Activated gamma-delta T cell treated with Interleukin-2 at 50 U/mL for 16 hours (primary cell): ENCODE data around the gene RNF220.

ENCODE experiments used
- DNase-seq: peaks from one replicate; pipeline ENCODE4 v3.0.0-alpha.2; 2020

The RNF220 gene

DNA sequence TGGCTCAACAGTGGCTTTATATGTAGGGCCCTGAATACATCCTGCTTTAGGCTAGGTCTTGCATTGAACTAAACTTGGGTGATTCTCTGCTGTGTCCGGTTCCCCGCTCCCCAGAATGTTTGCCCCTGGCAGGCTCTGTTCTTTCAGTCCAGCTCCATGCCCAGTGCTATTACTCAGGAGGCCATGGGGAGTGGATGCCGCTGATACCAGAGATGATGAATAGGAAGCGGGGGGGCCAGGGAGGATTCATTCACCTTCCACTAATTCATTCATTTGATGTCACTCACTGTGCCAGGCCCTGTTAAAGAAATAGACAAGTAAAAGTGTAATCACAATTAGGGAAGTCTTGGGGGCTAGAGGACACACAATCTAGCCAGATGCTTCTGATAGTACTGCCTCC, 185.4 kb downstream of the RNF220 start:
- no peak for DNase-seq

DNA sequence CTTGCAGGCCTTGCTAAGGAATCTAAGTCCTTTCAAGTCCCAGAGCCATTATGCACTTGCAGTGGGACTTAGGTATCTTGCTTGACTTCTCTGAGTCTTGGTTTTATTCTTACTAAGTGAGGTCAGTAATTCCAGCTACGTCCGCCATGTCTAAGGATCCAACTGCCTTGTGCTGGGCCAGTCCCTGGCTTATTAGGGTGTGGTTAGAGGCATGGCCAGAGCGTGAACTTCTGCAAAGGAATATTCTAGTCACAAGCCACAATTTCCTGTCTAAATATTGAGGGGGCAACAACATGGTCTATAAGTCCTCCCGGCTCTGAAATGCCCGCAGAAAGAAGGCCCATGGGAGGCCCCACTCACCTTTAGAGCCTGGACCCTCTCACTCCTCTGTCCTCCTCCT, 186.3 kb downstream of the RNF220 start:
- no peak for DNase-seq

DNA sequence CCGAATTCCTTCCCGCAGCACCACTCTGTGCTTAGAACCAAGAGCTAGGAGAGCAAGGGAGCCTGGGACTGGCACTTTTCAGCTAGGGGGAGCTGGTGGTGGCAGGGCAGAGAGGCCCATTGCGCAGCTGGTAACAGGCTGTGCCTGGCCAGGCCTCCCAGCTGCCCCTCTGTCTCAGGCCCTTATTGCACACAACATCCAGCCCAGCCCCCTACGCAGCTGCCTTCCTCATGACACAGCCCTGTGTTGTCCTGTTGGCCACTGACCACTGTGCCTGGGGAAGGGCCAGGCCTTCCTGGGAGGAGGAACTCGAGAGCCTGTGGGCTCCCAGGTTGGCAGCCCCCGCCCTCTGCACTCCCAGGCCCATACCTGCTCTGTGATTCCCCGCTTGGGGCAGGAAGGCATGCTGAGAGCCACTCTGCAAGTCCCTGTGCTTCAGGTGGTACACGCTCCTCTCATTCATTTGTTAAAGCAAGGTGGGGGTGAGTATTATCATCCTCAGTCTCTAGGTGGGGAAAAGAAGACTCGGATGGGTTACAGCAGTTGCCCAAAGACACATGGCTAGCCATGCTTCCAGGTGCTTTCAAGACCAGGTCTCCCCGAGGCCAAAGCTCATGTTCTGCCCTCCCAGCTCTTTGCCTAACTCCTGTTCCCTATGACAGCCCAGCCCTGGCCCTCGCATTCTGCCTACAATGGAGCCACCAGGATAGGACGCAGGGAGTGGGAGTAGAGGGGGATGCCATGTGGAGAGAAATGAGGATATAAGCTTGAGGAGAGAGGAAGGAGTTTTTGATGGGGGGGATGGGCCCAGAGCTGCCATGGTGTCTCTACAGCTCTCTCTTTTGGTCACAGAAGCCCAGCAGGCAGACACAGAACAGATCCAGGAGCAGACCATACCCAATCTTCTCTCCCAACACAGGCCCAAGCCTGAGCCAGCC, 187.4 kb downstream of the RNF220 start:
- DNase-seq, result no peak

DNA sequence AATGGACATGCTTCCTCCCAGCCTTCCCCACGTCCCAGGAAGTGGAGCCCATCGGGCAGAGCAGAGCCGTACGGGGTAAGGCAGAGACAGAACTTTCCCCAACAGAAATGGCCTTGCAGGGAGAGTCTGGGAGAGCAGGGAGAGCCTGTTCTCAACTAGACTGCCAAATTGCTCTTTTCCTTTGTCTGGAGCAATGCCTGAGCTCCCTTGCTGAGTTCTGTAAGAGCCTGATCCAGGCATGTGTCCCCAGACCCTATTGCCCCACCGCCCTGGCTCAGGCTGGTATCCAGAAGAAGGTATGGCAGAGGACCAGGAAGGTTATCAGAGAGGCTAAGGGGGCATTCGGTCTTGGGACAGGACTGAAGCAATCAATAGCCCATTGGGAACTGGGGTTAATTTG, 189.3 kb downstream of the RNF220 start:
- no peak for DNase-seq

DNA sequence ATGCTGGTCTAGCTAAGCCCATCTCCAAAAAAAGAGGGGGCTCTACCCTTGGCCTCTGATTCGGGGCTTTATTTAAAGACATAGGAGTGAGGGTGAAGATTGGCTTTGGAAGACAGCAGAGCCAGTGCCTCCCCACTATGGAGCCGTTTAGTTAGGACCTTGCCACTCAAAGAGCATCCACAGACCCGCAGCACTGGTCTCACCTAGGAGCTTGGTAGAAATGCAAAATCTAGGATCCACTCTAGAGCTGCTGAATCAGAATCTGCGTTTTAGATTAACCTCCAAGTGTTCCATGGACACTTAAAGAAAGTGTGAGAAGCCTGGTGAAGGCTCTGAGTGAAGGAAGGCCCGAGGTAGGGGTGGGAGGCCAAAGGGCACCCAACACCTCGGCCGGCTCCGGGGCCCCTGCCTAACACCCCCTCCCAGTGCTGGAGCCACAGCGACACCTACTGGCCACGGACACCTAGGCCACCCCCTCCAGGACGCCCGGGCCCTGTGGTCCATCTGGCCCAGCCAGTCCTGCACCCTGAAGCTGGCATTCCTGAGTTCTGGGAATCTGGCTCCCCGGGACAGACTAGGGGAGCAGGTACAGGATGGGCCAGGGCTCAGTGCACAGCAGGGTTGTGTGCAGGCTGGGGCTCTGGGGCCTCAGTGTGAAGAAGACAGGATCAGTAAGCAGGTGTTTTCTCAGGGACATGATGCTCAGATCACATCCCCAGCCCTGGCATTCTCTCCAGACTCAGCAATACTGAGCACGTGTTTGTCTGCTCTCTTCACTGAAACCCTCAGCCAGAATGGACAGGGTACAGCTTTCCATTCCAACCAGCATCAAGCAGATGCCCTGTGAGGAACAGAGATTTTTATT, 190.0 kb downstream of the RNF220 start:
- peak; percentile 78 for DNase-seq

DNA sequence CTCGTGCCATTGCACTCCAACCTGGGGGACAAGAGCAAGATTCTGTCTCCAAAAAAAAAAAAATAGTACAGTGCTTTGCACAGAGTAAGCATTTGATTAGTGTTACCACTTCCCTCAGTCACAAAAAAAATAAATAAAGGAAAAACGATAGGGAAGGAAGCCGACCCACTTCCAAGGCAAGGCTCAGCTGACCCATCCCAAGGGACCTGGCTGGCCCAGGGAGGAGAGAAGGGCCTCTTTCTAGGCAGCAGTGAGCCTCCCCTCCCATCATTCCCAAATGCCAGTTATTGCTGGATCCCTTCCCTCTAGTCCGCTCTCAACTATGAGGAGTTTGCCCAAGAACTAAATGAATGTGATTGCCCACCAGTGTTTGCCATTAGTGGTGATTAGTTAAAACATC, 191.5 kb downstream of the RNF220 start:
- DNase-seq, result no peak

DNA sequence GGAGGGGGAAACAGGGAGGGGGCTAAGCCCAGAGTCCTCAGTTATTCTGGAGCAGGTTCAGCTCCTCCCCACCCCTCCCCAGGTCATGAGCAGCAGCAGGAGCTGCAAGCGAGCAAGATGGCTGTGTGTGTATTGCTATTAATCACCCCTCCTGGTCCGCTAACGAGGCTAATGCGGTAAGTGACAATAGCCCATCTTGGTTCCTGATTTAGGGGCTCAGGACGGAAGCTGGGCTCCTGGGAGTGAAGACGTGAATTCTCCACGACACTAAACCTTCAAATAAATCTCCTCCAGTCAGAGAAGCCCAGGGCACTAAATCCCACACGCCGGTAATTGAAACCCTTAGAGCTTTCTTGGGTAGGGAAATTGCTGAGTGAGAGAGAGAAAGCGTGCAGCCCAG, 193.1 kb downstream of the RNF220 start:
- DNase-seq, result no peak

DNA sequence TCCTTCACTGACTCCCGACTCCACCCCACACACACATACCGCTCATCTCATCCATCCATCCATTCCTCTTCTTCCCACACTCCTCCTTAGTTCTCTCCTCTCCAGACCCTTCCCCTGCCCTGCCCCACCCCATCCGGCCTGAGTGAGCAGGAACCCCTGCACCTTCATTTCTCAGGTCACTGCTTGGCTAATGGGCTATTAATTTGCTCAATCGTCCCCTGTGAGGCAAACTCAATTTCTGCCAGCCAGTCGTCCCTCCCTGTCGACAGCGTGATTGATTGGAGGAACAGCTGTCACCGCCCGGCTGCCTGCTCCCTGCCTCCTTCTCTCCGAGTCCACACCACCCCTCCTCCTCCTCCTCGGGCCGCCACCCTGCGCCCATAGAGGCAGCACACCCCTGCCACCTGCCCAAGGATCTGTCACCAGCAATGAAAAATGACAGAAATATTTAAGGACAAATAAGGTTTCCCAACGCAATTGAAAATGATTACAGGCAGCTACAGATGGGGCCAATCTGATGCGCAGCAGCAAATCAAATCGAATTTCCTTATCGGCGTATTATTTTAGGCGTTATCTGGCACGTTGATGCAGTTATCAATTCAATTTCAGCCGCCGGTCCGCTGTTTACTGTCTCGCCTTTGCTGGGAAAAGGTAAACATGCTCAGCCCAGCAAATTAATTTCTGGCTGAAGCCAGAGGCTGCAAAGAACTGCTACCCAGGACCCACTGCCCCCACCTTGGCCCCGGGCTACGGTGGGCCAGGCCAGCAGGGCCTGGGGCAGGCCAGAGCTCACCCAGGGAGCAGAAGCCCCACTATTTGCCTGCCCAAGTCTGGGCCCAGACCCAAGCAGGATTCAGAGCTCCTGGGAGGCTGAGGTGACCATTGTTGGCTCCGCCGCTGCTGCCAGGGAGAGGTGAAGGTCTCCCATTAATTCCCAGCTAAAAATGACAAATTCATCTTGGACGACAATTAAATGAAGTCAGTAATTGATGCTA, 197.9 kb downstream of the RNF220 start:
- no peak for DNase-seq

DNA sequence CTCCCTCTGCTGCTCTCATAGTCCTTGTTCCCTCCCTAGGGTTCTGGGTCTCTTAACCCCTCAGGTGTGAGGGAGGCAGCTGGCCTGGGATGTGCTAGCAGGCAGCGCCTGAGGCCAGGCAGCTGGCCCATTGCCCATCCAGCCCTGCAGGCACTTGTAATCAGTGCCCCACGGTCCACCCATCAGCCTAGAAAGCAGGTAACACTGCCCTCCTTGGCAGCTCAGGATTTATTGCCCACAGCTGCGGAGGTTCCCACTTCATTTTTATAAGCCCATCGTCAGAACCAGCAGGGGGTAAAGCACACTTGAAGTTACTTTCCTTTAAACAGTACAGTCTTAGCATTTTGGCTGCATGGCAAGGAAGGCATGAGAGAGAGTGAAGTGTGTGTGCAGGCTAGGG, 198.7 kb downstream of the RNF220 start:
- no peak for DNase-seq

DNA sequence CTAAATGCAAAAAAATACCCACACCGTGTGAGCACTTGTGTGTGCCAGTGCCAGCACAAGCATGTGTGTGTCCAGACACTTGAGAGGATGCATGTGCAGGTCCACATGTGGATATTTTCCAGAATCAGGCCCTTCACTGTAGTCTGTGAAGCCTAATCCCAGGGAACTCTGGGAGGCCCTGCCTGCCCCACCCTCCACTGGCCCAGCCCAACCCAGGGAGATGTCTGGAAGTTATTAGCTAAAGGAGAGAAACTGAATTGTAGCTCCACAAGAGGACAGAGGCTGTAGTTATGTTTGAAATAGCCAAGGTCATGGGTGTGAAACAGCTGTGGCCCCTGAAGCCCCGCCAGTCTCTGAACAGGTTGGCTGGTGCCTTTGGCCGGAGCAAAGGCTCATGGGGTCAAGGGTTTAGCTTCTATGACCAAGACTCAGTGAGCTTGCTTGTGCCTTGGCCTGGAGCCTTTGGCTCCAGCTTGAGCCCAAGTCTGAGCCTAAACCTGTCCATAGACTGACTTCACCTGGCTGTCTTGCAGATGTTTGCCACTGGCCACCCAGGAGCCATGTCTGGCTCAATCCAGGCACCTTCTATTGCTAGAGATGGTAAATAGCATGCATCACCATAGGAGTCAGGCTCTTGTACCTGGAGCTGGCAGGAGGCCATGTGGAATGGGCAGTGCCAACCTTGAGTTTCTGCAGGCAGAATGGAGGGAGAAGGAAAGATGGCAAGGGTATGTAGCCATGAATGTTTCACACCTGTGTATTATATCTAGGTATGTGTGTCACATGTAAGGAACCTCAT, 199.3 kb downstream of the RNF220 start:
- no peak for DNase-seq

DNA sequence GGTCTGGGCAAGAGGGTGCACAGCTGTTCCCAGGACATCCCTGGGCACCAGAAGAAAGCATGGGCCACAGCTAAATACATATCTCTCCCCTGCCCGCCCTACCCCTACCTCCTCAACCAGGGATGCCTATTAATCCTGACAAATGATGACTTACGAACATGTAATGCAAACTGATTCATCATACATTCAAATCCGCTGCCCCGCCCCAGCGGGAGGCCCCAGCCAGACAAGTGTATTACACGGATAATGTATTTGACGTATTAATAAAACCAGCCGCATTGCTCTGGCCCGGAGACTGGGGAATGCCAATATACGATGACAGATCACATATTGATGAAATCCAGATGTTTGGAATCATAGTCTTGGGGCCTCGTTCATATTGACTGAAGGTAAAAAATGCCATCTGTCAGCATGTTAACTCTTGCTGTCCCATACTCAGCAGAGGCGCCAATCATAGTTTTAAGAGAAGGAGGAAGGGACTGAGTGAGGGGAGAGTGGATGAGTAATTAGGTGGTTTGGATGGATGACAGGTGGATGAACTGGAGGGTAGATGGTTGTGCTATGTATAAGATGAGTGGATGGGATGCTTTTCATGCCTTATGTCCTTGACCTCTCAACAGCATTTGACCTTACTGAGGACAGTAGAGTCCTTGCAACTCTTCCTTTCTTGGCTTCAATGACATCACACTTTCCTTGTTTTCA, 201.0 kb downstream of the RNF220 start:
- no peak for DNase-seq

DNA sequence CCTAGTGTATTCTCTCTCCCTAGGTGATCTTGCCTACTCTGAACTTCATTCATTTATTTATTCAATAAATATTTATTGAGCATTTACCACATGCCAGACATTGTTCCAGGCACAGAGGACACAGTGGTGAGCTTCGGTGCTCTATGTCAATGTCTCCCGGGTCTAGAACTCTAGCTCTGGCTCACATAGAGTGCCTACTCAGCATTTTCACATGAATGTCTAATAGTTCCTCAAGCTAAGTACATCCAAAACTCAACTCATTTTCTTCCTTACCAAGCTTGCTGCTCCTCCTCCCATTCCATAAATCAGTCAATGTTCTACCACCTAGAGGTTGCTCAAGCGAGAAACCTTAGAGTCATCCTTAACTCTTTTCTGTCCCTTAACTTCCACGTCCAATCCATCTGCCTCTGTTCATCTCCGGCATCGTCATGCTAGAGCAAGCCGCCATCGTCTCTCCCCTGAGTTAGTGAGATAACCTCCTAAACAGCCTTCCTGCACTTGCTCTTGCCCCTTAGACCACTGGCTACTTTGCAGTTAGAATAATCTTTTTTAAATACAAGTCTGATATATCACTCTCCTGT, 201.7 kb downstream of the RNF220 start:
- no peak for DNase-seq

DNA sequence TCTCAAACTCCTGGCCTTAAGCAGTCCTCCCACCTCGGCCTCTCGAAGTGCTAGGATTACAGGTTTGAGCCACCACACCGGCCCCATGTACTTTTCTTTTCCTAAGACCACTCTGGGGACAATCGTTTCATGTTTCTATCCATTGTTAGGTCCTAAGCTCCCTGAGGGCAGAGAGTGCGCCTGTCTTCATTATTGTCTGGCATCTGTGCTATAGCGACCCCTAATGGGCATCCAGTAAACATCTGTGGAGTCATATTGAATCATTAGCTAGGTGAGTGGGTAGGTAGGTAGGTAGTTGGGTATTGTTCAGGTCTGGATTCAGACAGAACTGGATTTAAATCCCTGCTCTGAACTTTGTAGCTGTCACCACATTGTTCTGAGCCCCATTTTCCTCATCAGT, 203.1 kb downstream of the RNF220 start:
- no peak for DNase-seq

DNA sequence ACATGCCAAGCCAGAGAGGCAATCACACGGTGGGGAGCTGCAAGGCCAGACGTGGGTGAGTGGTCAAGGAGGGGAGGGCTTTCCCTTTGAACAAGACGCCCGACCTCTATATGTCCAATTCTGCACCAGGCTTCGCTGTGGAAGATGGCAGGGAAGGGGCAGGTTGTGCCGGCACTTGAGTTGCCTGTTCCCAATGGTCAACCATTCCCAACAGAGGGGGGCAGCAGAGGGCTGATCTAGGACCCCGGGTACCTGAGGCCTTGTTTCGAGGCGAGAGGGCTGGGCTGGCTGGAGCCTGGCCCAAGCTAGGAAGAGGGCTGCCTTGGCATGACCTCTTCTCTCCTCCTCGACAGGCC, 204.3 kb downstream of the RNF220 start:
- DNase-seq, result peak; percentile 32

DNA sequence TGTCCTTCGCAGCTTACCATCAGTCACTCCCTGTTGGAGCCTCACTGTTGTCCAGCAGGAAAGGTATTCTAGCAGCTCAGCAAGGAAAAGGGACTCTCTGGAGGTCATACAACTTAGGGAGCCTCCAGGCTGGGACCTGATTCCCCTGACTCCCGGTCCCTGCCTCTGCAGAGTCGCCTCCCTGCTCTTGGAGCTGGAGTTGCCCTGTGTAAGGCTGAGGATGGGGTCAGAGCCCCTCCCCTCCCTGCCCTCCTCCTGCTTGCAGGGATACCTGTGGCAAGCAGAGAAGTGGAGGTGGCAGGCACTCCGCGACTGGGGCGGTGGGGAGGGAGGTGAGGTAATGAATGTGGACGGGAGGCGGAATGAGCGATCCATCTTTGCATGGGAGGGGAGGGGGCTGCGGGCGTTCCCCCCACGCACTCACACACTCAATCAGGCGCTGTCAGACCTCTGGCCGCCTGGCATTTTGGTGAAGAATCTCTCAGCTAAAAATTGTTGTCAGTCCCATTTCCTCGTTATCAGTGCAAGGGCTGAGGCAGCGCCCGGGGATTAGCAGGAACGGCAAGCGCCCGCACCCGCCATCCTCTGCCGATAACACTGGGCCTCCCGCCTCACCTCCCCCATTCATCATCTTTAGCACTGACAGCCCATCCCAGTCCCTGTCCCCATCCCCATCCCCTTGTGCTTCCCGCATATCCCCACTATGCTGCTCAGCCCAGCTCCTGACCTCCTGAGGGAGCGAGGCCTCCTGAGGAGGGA, 204.9 kb downstream of the RNF220 start:
- no peak for DNase-seq

DNA sequence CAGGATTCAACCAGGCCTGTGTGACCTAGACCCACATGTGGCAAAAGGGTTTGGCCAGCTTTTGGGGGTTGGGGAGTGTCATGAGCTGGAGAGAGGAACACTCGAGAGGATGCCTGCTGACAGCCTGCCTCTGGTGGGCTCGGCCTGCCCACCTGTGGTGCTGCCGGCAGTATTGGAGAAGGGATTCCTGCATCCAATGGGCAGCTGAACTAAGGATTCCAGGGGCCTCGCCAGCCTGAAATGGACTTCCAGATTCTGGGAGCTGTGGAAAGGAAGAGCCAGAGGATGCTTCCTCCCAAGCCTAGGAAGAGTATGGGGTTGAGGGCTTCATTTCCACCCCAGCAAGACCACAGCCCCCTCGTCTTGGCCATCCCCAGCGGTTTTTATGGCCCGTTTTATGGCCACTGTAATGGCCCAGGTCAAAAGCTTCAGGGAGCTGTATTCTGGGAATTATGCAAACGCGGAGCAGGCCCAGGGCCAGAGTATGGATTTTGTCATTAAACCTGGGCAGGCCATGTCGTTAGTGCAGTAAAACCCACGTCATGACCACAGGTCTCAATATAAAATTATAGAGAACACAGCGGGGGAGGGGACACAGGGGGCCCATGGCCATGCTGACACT, 205.6 kb downstream of the RNF220 start:
- no peak for DNase-seq

DNA sequence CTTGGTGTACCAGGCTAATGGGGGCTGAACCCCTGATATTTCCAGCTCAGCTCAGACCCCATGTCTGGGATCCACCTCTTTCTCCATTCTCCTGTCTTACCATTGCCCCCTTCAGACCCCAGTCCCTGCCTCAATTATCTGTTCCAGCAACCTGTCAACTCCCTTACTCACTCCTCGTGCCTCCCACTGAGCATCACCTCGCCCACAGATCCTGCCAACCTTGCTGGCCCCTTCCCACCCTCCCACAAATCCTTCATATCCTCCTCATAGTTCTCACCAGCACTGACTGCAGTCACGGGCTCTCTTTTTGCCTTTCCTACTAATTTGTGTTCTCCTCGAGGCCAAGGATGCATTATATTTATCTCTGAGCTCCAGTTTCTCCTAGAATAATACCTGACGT, 206.4 kb downstream of the RNF220 start:
- DNase-seq, result no peak

DNA sequence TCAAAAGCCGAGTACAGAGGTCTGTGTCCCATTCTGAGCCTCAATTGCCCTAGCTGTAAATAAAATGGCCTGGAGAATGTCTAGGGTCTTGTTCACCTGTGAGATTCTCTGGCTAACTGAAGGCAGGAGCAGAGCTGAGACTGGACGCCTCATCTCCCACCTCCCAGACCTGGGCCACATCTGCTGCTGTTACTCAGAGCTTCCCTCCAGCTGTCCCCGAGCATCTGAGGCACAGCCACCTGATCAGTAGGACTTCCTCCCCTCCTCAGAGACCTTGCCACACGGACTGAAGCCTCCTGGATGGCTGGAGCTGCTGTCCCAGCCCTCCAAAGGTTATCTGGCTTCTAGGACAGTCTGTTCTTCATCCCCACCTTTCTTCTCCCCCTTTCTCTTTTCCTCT, 206.8 kb downstream of the RNF220 start:
- no peak for DNase-seq

DNA sequence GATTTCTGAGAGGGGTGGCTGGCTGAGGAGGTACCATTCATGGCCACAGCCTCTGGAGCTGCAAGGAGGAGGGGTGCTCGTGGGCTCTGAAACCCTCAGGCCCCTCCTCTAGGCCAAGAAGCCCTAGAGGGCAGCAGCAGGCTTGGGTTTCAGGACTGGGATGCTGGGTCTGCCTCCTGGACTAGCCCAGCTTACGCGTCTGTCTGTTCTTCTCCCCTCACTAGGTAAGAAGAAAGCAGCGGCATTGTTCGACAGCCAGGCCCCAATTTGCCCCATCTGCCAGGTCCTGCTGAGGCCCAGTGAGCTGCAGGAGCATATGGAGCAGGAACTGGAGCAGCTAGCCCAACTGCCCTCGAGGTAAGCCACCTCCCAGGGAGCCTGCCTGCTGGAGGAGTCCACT, 208.9 kb downstream of the RNF220 start:
- DNase-seq, result no peak
